Smooth muscle cell (in vitro differentiated cells): ENCODE results near the gene SUCLA2. TPM values are rescaled to one million over a fixed set of nuclear protein-coding genes. Genes with fewer than 3 reads are reported as not detected.
"Not testable (repeated sequence)": the region's sequence is repeated elsewhere in the genome, so short reads cannot be mapped to it uniquely, and the experiment has no call there.

ENCODE experiments used
- DNase-seq: peaks from one replicate; lab custom pipeline; 2025; ENCODE audit not compliant: unreplicated experiment; lab: John Stamatoyannopoulos, UW
- H2AFZ ChIP-seq: fragments of 200-600 bp; sonication (generic); 2 replicates; pipeline ENCODE4 v1.6.0; 2016; ENCODE audit warnings: antibody characterized with exemption, low read depth, mild to moderate bottlenecking
- H3F3A ChIP-seq: fragments of 200-600 bp; sonication (generic); 2 replicates; pipeline ENCODE4 v1.6.0; 2017; ENCODE audit warnings: antibody characterized with exemption, low read depth
- H3K27ac ChIP-seq: fragments of 200-600 bp; sonication (generic); 2 replicates; pipeline ENCODE4 v1.5.1; 2016; ENCODE audit warnings: low read depth, mild to moderate bottlenecking
- H3K27me3 ChIP-seq: fragments of 200-600 bp; sonication (generic); 2 replicates; pipeline ENCODE4 v1.6.1; 2016; ENCODE audit warnings: low read depth, mild to moderate bottlenecking
- H3K36me3 ChIP-seq: fragments of 200-600 bp; sonication (generic); 2 replicates; pipeline ENCODE4 v1.5.1; 2016; ENCODE audit warnings: low read depth
- H3K4me1 ChIP-seq: fragments of 200-600 bp; sonication (generic); 2 replicates; pipeline ENCODE4 v1.5.1; 2016; ENCODE audit warnings: low read depth
- H3K4me2 ChIP-seq: fragments of 200-600 bp; sonication (generic); 2 replicates; pipeline ENCODE4 v1.6.0; 2016; ENCODE audit warnings: mild to moderate bottlenecking
- H3K4me3 ChIP-seq: fragments of 200-600 bp; sonication (generic); 2 replicates; pipeline ENCODE4 v1.5.1; 2016; ENCODE audit warnings: mild to moderate bottlenecking
- H3K79me2 ChIP-seq: fragments of 200-600 bp; sonication (generic); 2 replicates; pipeline ENCODE4 v1.6.0; 2016; ENCODE audit warnings: low read depth, mild to moderate bottlenecking
- H3K9ac ChIP-seq: fragments of 200-600 bp; sonication (generic); 2 replicates; pipeline ENCODE4 v1.6.0; 2016; ENCODE audit warnings: low read depth
- H3K9me3 ChIP-seq: fragments of 200-600 bp; sonication (generic); replicated peaks from 2 replicates; pipeline ENCODE4 v1.5.1; 2016; ENCODE audit warnings: low read depth
- H4K20me1 ChIP-seq: fragments of 200-600 bp; sonication (generic); 2 replicates; pipeline ENCODE4 v1.6.0; 2016; ENCODE audit warnings: low read depth
- CTCF ChIP-seq: fragments of 200-600 bp; sonication (generic); IDR thresholded peaks from 2 replicates; pipeline ENCODE4 v1.5.1; 2017; ENCODE audit warnings: borderline replicate concordance, mild to moderate bottlenecking, antibody characterized with exemption; ENCODE audit not compliant: insufficient read depth, poor library complexity, severe bottlenecking
- WGBS: methylation state at CpG from one replicate; pipeline ENCODE4 v1.1.7; 2016; ENCODE audit warnings: low lambda C conversion rate; 5-methylcytosine and 5-hydroxymethylcytosine counted together
- polyA plus RNA-seq: library from polyadenylated mRNA; unstranded; fragments of >200 nt; fragmentation: Nextera tagmentation; extraction: Ambion mirVana; gene quantifications from 2 replicates; pipeline ENCODE4 v1.2.1, GENCODE V29; 2016
- total RNA-seq: library from RNA; depleted of rRNA; stranded (reverse); fragments of >200 nt; gene quantifications from 2 replicates; pipeline ENCODE4 v1.2.3, GENCODE V29; 2014

SUCLA2 gene
- total and polyA plus RNA-seq, 2 experiments from 2014 or later, result 48.3 to 62.0 TPM

DNA sequence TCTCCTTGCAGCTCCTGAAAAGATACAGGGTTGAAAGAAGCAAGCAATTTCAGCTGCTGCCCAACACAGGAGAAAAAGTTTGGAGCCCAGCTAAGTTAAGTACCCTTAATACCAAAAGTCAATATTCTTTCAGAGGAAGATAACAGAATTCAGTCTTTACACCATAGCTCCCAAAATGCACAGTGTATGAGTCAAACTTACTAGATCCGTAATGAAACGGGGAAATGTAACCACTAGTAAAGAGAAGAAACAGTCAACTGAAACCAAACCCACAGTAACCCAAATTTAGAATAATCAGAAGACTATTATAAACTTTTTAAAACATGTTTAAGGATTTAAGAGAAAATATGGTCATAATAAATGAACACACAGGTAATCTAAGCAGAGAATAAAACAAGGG is 45.2 kb downstream of the SUCLA2 start:
- H2AFZ ChIP-seq, result no peak overlapping the region
- TF ChIP-seq CTCF, result no peak
- DNase-seq, result no peak
- no peak overlapping the region for H3K9ac ChIP-seq
- H3K27me3 ChIP-seq, result no peaks in the 10 kb centered on the region
- no peak overlapping the region for H3K4me3 ChIP-seq
- no peaks in the 10 kb centered on the region for H3F3A ChIP-seq
- no peaks in the 10 kb centered on the region for H3K4me1 ChIP-seq
- no peak overlapping the region for H3K4me2 ChIP-seq
- WGBS, result 85% methylated on average over 2 of the region's 2 CpGs
- H3K79me2 ChIP-seq, result no peaks in the 10 kb centered on the region
- H3K36me3 ChIP-seq, result peaks cover 53% of the 10 kb centered on the region
- H3K9me3 ChIP-seq, result peaks cover 11% of the 10 kb centered on the region
- H3K27ac ChIP-seq, result no peak overlapping the region
- no peaks in the 10 kb centered on the region for H4K20me1 ChIP-seq

GRCh38 chr13:47949799-47950198 is 51.3 kb downstream of the SUCLA2 start:
- TF ChIP-seq CTCF, result no peak
- no peak for DNase-seq
- Histone ChIP-seq H3K27me3 (no peaks in the 10 kb centered on the region), H3K9ac (no peak overlapping the region), H3K36me3 (peaks cover 27% of the 10 kb centered on the region), H3F3A (no peaks in the 10 kb centered on the region), H2AFZ (no peak overlapping the region), H3K27ac (no peak overlapping the region), H4K20me1 (no peaks in the 10 kb centered on the region), H3K4me3 (no peak overlapping the region), H3K79me2 (no peaks in the 10 kb centered on the region), H3K4me1 (no peaks in the 10 kb centered on the region), H3K4me2 (no peak overlapping the region), H3K9me3 (no peaks in the 10 kb centered on the region)
- WGBS, result 92% methylated on average over 2 of the region's 2 CpGs

DNA sequence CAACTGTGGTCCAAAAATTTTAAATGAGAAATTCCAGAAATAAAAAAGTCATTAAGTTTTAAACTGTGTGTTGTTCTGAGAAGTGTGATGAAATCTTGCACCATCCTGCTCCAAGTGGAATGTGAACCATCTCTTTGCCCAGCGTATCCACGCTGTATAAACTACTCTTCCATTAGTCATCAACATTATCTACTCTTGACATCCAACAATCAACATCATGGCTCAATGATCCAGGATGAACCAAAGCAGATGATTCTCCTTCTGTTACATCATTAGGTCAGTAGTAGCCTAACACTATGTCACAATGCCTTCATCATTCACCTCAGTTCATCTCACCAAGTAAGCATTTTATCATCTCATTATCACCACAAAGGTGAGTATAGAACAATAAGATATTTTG is 55.3 kb downstream of the SUCLA2 start:
- Histone ChIP-seq H3F3A (no peaks in the 10 kb centered on the region), H3K9ac (no peak overlapping the region), H3K36me3 (peaks cover 18% of the 10 kb centered on the region), H3K27me3 (no peaks in the 10 kb centered on the region), H3K27ac (peak overlapping the region; percentile 14), H3K79me2 (no peaks in the 10 kb centered on the region), H3K4me1 (no peaks in the 10 kb centered on the region), H3K4me3 (no peak overlapping the region), H2AFZ (no peak overlapping the region), H3K4me2 (no peak overlapping the region), H4K20me1 (no peaks in the 10 kb centered on the region), H3K9me3 (no peaks in the 10 kb centered on the region)
- 20% methylated on average over 2 of the region's 2 CpGs for WGBS
- no peak for DNase-seq
- no peak for TF ChIP-seq CTCF

GRCh38 chr13:47945146-47945545 is 55.9 kb downstream of the SUCLA2 start:
- WGBS, result 97% methylated on average over 4 of the region's 4 CpGs
- not testable (repeated sequence) for H2AFZ ChIP-seq, H3F3A ChIP-seq, H3K27me3 ChIP-seq, H3K4me2 ChIP-seq, H3K9me3 ChIP-seq, H3K4me3 ChIP-seq, H3K79me2 ChIP-seq, H3K9ac ChIP-seq, H4K20me1 ChIP-seq, H3K4me1 ChIP-seq, DNase-seq, H3K27ac ChIP-seq
- H3K36me3 ChIP-seq, result peaks cover 18% of the 10 kb centered on the region
